Endometrium (tissue), 2 donors: ENCODE measurements around the gene STC2.
"Not testable (repeated sequence)": the region's sequence is repeated elsewhere in the genome, so short reads cannot be mapped to it uniquely, and the experiment has no call there.

ENCODE experiments used
- FAIRE-seq: peaks from 2 replicates; lab custom pipeline; 2012; peaks lifted over from hg19 to GRCh38; lab: Jason Lieb, UNC
- donor health status: control.
- donor health status: control.

The STC2 gene

GRCh38 chr5:173296737-173297676 is 31.2 kb downstream of the STC2 start:
- FAIRE-seq: no peak

- FAIRE-seq: no peak
Observed at GRCh38 chr5:173295796-173296195, 32.4 kb downstream of the STC2 start.

- FAIRE-seq: no peak
Observed at GRCh38 chr5:173294673-173295320, 33.4 kb downstream of the STC2 start.

GRCh38 chr5:173293817-173294672 is 34.2 kb downstream of the STC2 start:
- FAIRE-seq: peak; percentile 43

- FAIRE-seq: no peak
Observed at GRCh38 chr5:173291722-173292658, 36.2 kb downstream of the STC2 start.

- FAIRE-seq: no peak
Observed at GRCh38 chr5:173290477-173291131, 37.6 kb downstream of the STC2 start.

- no peak for FAIRE-seq
Observed at GRCh38 chr5:173289372-173289771, 38.8 kb downstream of the STC2 start.

GRCh38 chr5:173288632-173289031 is 39.6 kb downstream of the STC2 start:
- FAIRE-seq: no peak

GRCh38 chr5:173287086-173287485 is 41.1 kb downstream of the STC2 start:
- FAIRE-seq: no peak

GRCh38 chr5:173284343-173284958 is 43.8 kb downstream of the STC2 start:
- FAIRE-seq: not testable (repeated sequence)

- no peak for FAIRE-seq
Observed at GRCh38 chr5:173283318-173284288, 44.6 kb downstream of the STC2 start.

GRCh38 chr5:173282916-173283315 is 45.3 kb downstream of the STC2 start:
- FAIRE-seq: no peak

GRCh38 chr5:173281910-173282309 is 46.3 kb downstream of the STC2 start:
- FAIRE-seq: no peak

GRCh38 chr5:173279166-173279565 is 49.0 kb downstream of the STC2 start:
- no peak for FAIRE-seq

GRCh38 chr5:173278641-173279040 is 49.6 kb downstream of the STC2 start:
- FAIRE-seq: no peak

GRCh38 chr5:173278172-173278571 is 50.0 kb downstream of the STC2 start:
- FAIRE-seq: no peak

GRCh38 chr5:173274771-173275170 is 53.4 kb downstream of the STC2 start:
- FAIRE-seq: no peak

GRCh38 chr5:173271419-173271818 is 56.8 kb downstream of the STC2 start:
- no peak for FAIRE-seq
